Chondrocyte (in vitro differentiated cells): ENCODE results near the gene CASTOR1. TPM values are rescaled to one million over a fixed set of nuclear protein-coding genes. Genes with fewer than 3 reads are reported as not detected.

Source experiments
- DNase-seq: peaks from one replicate; pipeline ENCODE4 v3.0.0; 2021; ENCODE audit warnings: mixed read lengths, low spot score
- H3K27ac Mint-ChIP-seq: one replicate; pipeline ENCODE4 v1.8.0; 2021; ENCODE audit warnings: mild to moderate bottlenecking, moderate library complexity, mixed read lengths; ENCODE audit not compliant: unreplicated experiment
- H3K27me3 Mint-ChIP-seq: 2 replicates; pipeline ENCODE4 v1.8.0; 2021; ENCODE audit warnings: low read depth, mixed read lengths
- H3K36me3 Mint-ChIP-seq: 2 replicates; pipeline ENCODE4 v1.8.0; 2021; ENCODE audit warnings: low read depth, mixed read lengths
- H3K4me1 Mint-ChIP-seq: 2 replicates; pipeline ENCODE4 v1.8.0; 2021; ENCODE audit warnings: low read depth, mild to moderate bottlenecking, mixed read lengths
- H3K4me3 Mint-ChIP-seq: one replicate; pipeline ENCODE4 v1.8.0; 2021; ENCODE audit warnings: mild to moderate bottlenecking, moderate library complexity, mixed read lengths; ENCODE audit not compliant: unreplicated experiment
- H3K9me3 Mint-ChIP-seq: 2 replicates; pipeline ENCODE4 v1.8.0; 2021; ENCODE audit warnings: low read depth, mixed read lengths
- CTCF ChIP-seq: fragments of 200-600 bp; sonication (generic); IDR thresholded peaks from 2 replicates; pipeline ENCODE4 v1.5.0; 2021; ENCODE audit warnings: antibody characterized with exemption, mild to moderate bottlenecking, moderate library complexity
- total RNA-seq: library from RNA; stranded (reverse); gene quantifications from 3 replicates; pipeline ENCODE4 v1.2.1, GENCODE V29; 2021

Gene CASTOR1
- total RNA-seq, 1 donor from 2014 or later: 12.1 TPM

GRCh38 chr22:30268331-30268730 is 21.0 kb downstream of the CASTOR1 start:
- no peak overlapping the region for H3K4me3 Mint-ChIP-seq
- no peaks in the 10 kb centered on the region for H3K36me3 Mint-ChIP-seq
- no peaks in the 10 kb centered on the region for H3K9me3 Mint-ChIP-seq
- no peak for TF ChIP-seq CTCF
- no peak overlapping the region for H3K27ac Mint-ChIP-seq
- peaks cover under 1% of the 10 kb centered on the region for H3K4me1 Mint-ChIP-seq
- H3K27me3 Mint-ChIP-seq: no peaks in the 10 kb centered on the region
- no peak for DNase-seq

- H3K36me3 Mint-ChIP-seq: no peaks in the 10 kb centered on the region
- no peak overlapping the region for H3K27ac Mint-ChIP-seq
- DNase-seq: no peak
- no peaks in the 10 kb centered on the region for H3K9me3 Mint-ChIP-seq
- no peaks in the 10 kb centered on the region for H3K27me3 Mint-ChIP-seq
- H3K4me3 Mint-ChIP-seq: no peak overlapping the region
- peaks cover 6% of the 10 kb centered on the region for H3K4me1 Mint-ChIP-seq
- TF ChIP-seq CTCF: no peak
These were observed 21.7 kb downstream of the CASTOR1 start for GRCh38 chr22:30267382-30268302.

GRCh38 chr22:30266445-30267381 is 22.6 kb downstream of the CASTOR1 start, which contains the start of gene OSM:
OSM (minus strand) TSS chr22:30266851; CDS start chr22:30266799, 52 bp downstream.
- no peak for DNase-seq
- no peak within 1 kb of the TSS for H3K4me3 Mint-ChIP-seq
- H3K27ac Mint-ChIP-seq: no peak within 1 kb of the TSS
- no peak for TF ChIP-seq CTCF
- no peaks in the 10 kb centered on the region for H3K27me3 Mint-ChIP-seq
- no peaks in the 10 kb centered on the region for H3K36me3 Mint-ChIP-seq
- peaks cover 6% of the 10 kb centered on the region for H3K4me1 Mint-ChIP-seq
- H3K9me3 Mint-ChIP-seq: no peaks in the 10 kb centered on the region

GRCh38 chr22:30265823-30266444 is 23.4 kb downstream of the CASTOR1 start:
- Mint-ChIP-seq H3K4me3 (no peak overlapping the region), H3K27me3 (no peaks in the 10 kb centered on the region), H3K27ac (no peak overlapping the region), H3K4me1 (peaks cover 6% of the 10 kb centered on the region), H3K9me3 (no peaks in the 10 kb centered on the region), H3K36me3 (no peaks in the 10 kb centered on the region)
- no peak for TF ChIP-seq CTCF
- DNase-seq: no peak
